Hair follicle dermal papilla cell (primary cell): ENCODE measurements around the gene PSMB9. TPM values are rescaled to one million over a fixed set of nuclear protein-coding genes. Genes with fewer than 3 reads are reported as not detected.

ENCODE experiments used
- small RNA-seq: library from RNA; depleted of rRNA; stranded (forward); fragments of <200 nt; gene quantifications from one replicate; pipeline ENCODE3, GENCODE V24; 2012
- total RNA-seq: library from RNA; depleted of rRNA; stranded (reverse); fragments of >200 nt; gene quantifications from 2 replicates; pipeline ENCODE4 v1.2.3, GENCODE V29; 2012

The PSMB9 gene
- 30.0 and 47.0 TPM in 2 replicates for total RNA-seq

GRCh38 chr6:32853541-32854375 lies at the start of gene PSMB9, which contains the start of gene TAP1:
Gene PSMB9, plus strand, starts transcription at chr6:32854192. Its CDS starts 38 bp downstream, at chr6:32854230.
Gene TAP1, minus strand, starts transcription at chr6:32853704. Its CDS starts 68 bp downstream, at chr6:32853636.

GRCh38 chr6:32816746-32817204 lies 37.2 kb upstream of the PSMB9 start, which contains the start of gene HLA-DOB:
Gene HLA-DOB, minus strand, starts transcription at chr6:32817002. Its CDS starts 51 bp downstream, at chr6:32816951.

GRCh38 chr6:32838114-32838958 lies 15.7 kb upstream of the PSMB9 start, which contains the start of gene TAP2:
Gene TAP2, minus strand, starts transcription at chr6:32838739. Its CDS starts 506 bp downstream, at chr6:32838233.

GRCh38 chr6:32843979-32844838 lies 9.8 kb upstream of the PSMB9 start, which contains the start of gene PSMB8:
Gene PSMB8, minus strand, starts transcription at chr6:32844047. Its CDS starts 51 bp downstream, at chr6:32843996.

Small RNA genes within 50 kb of the gene (small RNA-seq; reads per million reads assigned to genes)
- not detected for gene HLA-Z

Other genes starting within 250 kb of the PSMB9 start
- not detected in 2 replicates for gene HLA-DQA1, start 216.8 kb upstream of the PSMB9 start, total RNA-seq
- gene HLA-DQB1, start 187.5 kb upstream of the PSMB9 start, total RNA-seq: 0.12 and 0.16 TPM in 2 replicates
- gene HLA-DQA2, start 112.8 kb upstream of the PSMB9 start, total RNA-seq: not detected in 2 replicates
- not detected in 2 replicates for gene HLA-DQB2, start 90.7 kb upstream of the PSMB9 start, total RNA-seq
- gene HLA-DOB, start 37.2 kb upstream of the PSMB9 start, total RNA-seq: 0.32 TPM in 1 of 2 replicates, not detected in the other
- 15.1 and 19.8 TPM in 2 replicates for gene TAP2, start 15.5 kb upstream of the PSMB9 start, total RNA-seq
- 59.1 and 69.7 TPM in 2 replicates for gene PSMB8, start 10.1 kb upstream of the PSMB9 start, total RNA-seq
- 65.0 and 67.2 TPM in 2 replicates for gene TAP1, start 488 bp upstream of the PSMB9 start, total RNA-seq
- 0.49 and 0.65 TPM in 2 replicates for gene HLA-DMB, start 86.8 kb downstream of the PSMB9 start, total RNA-seq
- gene HLA-DMA, start 98.9 kb downstream of the PSMB9 start, total RNA-seq: 5.7 TPM in 2 replicates
- gene BRD2, start 114.4 kb downstream of the PSMB9 start, total RNA-seq: 162 and 165 TPM in 2 replicates
- 0.49 and 0.65 TPM in 2 replicates for gene HLA-DOA, start 155.4 kb downstream of the PSMB9 start, total RNA-seq
- gene HLA-DPA1, start 219.5 kb downstream of the PSMB9 start, total RNA-seq: 6.7 and 12.2 TPM in 2 replicates
- 10.9 and 18.3 TPM in 2 replicates for gene HLA-DPB1, start 221.8 kb downstream of the PSMB9 start, total RNA-seq